Panc1 (cell line): ENCODE measurements around the gene ZRANB3. TPM values are rescaled to one million over a fixed set of nuclear protein-coding genes. Genes with fewer than 3 reads are reported as not detected.

Source experiments
- ATAC-seq: fragments of 200-7000 bp; cut with Tn5 transposase; 2 replicates; pipeline ENCODE4 v1.9.1; 2020; ENCODE audit warnings: mild to moderate bottlenecking, moderate library complexity
- BruUV-seq: library from RNA; stranded (reverse); fragments of 400-500 nt; replicated peaks from 2 replicates; lab custom pipeline; 2021; lab: Mats Ljungman, UMichigan
- CTCF ChIA-PET: fragments of 300-600 bp; sonication (Branson Sonifier 250); formaldehyde crosslinking; loops from one replicate; lab custom pipeline; 2022; ENCODE audit warnings: antibody characterized with exemption; lab: Charles Lee
- POLR2A ChIA-PET: fragments of 300-600 bp; sonication (Branson Sonifier 250); formaldehyde crosslinking; loops from one replicate; lab custom pipeline; 2022; ENCODE audit warnings: antibody characterized with exemption; lab: Charles Lee
- DNase-seq: peaks from one replicate; pipeline ENCODE4 v3.0.0-alpha.2; 2010; ENCODE audit warnings: low read depth, low spot score
- H3K27ac ChIP-seq: 2 replicates; pipeline ENCODE4 v1.5.1; 2011; ENCODE audit warnings: mild to moderate bottlenecking, low read length, inconsistent platforms
- H3K27me3 ChIP-seq: fragments of 200-500 bp; sonication (Bioruptor generic); 2 replicates; pipeline ENCODE4 v1.6.0; 2014; ENCODE audit warnings: low read length, inconsistent platforms; ENCODE audit not compliant: control insufficient read depth, insufficient read depth
- H3K36me3 ChIP-seq: fragments of 200-500 bp; sonication (Bioruptor generic); 2 replicates; pipeline ENCODE4 v1.5.1; 2014; ENCODE audit warnings: inconsistent platforms, mild to moderate bottlenecking, low read length, moderate library complexity; ENCODE audit not compliant: control insufficient read depth, insufficient read depth
- H3K4me1 ChIP-seq: 2 replicates; pipeline ENCODE4 v1.5.1; 2011; ENCODE audit warnings: inconsistent platforms, mild to moderate bottlenecking, low read length, moderate library complexity; ENCODE audit not compliant: control insufficient read depth, insufficient read depth
- H3K4me3 ChIP-seq, 2 experiments: 2 replicates each; pipeline ENCODE4 v1.5.1; 2011 to 2012; ENCODE audit warnings: low read depth in 2 of 2, low read length in 2 of 2, mild to moderate bottlenecking in 2 of 2, inconsistent platforms in 1 of 2, moderate library complexity in 1 of 2
- H3K9me3 ChIP-seq: fragments of 200-500 bp; sonication (Bioruptor generic); 2 replicates; pipeline ENCODE4 v1.5.1; 2014; ENCODE audit warnings: low read depth, mild to moderate bottlenecking, inconsistent platforms, low read length, moderate library complexity; ENCODE audit not compliant: control insufficient read depth, insufficient read depth
- POLR2AphosphoS5 ChIP-seq: IDR thresholded peaks from 2 replicates; pipeline ENCODE4 v1.6.1; 2012; ENCODE audit warnings: mild to moderate bottlenecking, low read depth, low read length, moderate library complexity
- SIN3A ChIP-seq: IDR thresholded peaks from 2 replicates; pipeline ENCODE4 v1.6.1; 2012; ENCODE audit warnings: low read depth, mild to moderate bottlenecking, low read length, moderate library complexity, borderline replicate concordance; ENCODE audit not compliant: insufficient read depth
- TCF7L2 ChIP-seq: IDR thresholded peaks from 2 replicates; pipeline ENCODE4 v1.6.1; 2011; ENCODE audit warnings: mild to moderate bottlenecking, low read depth, low read length, inconsistent platforms
- in situ Hi-C: cut with HindIII; loops from 2 replicates; pipeline ENCODE4 v1.10.0; 2016; ENCODE audit warnings: low sequenced_read_pairs, low pct_unique_long_range_greater_than_20kb
- intact Hi-C: fragments of 100-400 bp; cut with micrococcal nuclease; formaldehyde crosslinking; loops from one replicate; pipeline ENCODE4 v1.10.0; 2022; ENCODE audit not compliant: unreplicated experiment
- total RNA-seq: library from RNA; stranded (reverse); gene quantifications from one replicate; pipeline ENCODE4 v1.2.1, GENCODE V29; 2021; ENCODE audit not compliant: unreplicated experiment
- TF ChIP-seq, protein P1 (sequence below): fragments of 450-650 bp; IDR thresholded peaks from 2 replicates; pipeline ENCODE4 v1.5.1; 2017; ENCODE audit warnings: mild to moderate bottlenecking
- TF ChIP-seq, protein P2 (sequence below), 2 experiments: IDR thresholded peaks; 2 replicates each; pipeline ENCODE4 v1.6.1; 2011 to 2012; ENCODE audit warnings: low read depth in 2 of 2, control low read depth in 1 of 2, low read length in 1 of 2, mild to moderate bottlenecking in 1 of 2, moderate library complexity in 1 of 2; ENCODE audit not compliant: insufficient read depth in 1 of 2

ZRANB3 gene
- total RNA-seq, 1 experiment from 2014 or later = 11.7 TPM

DNA sequence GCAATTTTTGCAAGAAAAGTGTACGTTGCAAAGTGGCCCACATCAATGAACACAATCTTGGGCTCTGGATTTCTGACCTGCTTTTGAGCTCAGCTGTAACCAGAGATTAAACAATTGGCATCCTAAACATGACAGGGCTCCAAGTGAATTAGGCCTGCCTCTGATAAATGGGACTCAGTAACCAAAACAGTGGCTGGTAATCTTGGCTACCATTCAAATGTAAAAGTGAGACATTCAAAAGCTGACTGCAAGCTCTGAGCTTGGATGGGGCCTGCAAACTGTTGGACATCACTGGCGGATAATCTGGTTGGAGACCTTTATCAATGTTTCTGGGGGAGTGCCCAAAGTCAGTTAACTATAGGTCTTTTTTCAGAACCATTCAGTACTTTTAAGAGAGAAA, 318.3 kb downstream of the ZRANB3 start:
- no peak for ATAC-seq

DNA sequence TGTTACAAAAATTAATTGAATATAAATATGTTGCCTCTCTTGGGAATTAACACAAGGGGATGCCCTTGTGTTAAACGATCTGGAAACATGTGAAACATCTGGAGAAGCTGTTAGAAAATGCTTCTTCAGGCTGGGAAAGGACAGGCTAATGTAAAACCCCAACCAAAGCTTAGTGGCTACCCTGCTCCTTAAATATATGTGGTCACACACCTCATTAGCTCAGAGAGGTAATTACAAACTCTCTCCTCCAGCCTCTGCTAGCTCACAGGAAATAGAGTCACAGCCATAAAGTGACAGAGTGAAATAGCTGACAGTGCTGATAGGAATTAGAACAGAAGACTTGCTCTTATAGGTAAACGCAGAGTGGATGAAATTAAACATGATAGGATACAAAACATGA, 323.0 kb downstream of the ZRANB3 start:
- TF ChIP-seq TCF7L2 = no peak
- TF ChIP-seq, protein P1, sequence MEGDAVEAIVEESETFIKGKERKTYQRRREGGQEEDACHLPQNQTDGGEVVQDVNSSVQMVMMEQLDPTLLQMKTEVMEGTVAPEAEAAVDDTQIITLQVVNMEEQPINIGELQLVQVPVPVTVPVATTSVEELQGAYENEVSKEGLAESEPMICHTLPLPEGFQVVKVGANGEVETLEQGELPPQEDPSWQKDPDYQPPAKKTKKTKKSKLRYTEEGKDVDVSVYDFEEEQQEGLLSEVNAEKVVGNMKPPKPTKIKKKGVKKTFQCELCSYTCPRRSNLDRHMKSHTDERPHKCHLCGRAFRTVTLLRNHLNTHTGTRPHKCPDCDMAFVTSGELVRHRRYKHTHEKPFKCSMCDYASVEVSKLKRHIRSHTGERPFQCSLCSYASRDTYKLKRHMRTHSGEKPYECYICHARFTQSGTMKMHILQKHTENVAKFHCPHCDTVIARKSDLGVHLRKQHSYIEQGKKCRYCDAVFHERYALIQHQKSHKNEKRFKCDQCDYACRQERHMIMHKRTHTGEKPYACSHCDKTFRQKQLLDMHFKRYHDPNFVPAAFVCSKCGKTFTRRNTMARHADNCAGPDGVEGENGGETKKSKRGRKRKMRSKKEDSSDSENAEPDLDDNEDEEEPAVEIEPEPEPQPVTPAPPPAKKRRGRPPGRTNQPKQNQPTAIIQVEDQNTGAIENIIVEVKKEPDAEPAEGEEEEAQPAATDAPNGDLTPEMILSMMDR = peak; percentile 15; the same call in 1 of the 2 replicates
- H3K27ac ChIP-seq = no peak overlapping the region
- no peaks in the 10 kb centered on the region for H3K9me3 ChIP-seq
- in situ Hi-C loops (no loop called here), intact Hi-C loops (no loop called here)
- BruUV-seq = no TSS peak
- ChIA-PET POLR2A (no interaction called here), CTCF (no interaction called here)
- no peaks in the 10 kb centered on the region for H3K36me3 ChIP-seq
- H3K4me1 ChIP-seq = no peaks in the 10 kb centered on the region
- no peaks in the 10 kb centered on the region for H3K27me3 ChIP-seq
- DNase-seq (no peak), ATAC-seq (no peak)
- no peak overlapping the region for H3K4me3 ChIP-seq

More for the DNA sequence above, 318.3 kb downstream of the ZRANB3 start:
- no peak for DNase-seq
- in situ Hi-C loops (no loop called here), intact Hi-C loops (no loop called here)
- TF ChIP-seq, protein P1 = no peak
- TF ChIP-seq SIN3A (no peak), POLR2AphosphoS5 (no peak), TCF7L2 (no peak)
- TF ChIP-seq, protein P2, sequence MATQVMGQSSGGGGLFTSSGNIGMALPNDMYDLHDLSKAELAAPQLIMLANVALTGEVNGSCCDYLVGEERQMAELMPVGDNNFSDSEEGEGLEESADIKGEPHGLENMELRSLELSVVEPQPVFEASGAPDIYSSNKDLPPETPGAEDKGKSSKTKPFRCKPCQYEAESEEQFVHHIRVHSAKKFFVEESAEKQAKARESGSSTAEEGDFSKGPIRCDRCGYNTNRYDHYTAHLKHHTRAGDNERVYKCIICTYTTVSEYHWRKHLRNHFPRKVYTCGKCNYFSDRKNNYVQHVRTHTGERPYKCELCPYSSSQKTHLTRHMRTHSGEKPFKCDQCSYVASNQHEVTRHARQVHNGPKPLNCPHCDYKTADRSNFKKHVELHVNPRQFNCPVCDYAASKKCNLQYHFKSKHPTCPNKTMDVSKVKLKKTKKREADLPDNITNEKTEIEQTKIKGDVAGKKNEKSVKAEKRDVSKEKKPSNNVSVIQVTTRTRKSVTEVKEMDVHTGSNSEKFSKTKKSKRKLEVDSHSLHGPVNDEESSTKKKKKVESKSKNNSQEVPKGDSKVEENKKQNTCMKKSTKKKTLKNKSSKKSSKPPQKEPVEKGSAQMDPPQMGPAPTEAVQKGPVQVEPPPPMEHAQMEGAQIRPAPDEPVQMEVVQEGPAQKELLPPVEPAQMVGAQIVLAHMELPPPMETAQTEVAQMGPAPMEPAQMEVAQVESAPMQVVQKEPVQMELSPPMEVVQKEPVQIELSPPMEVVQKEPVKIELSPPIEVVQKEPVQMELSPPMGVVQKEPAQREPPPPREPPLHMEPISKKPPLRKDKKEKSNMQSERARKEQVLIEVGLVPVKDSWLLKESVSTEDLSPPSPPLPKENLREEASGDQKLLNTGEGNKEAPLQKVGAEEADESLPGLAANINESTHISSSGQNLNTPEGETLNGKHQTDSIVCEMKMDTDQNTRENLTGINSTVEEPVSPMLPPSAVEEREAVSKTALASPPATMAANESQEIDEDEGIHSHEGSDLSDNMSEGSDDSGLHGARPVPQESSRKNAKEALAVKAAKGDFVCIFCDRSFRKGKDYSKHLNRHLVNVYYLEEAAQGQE (IDR thresholded peaks at IDR 0.05; ENCODE audit: insufficient read depth in 1 of 2, low read depth in 2 of 2, low read length in 1 of 2) = no peak
- BruUV-seq = no TSS peak
- H3K36me3 ChIP-seq = no peaks in the 10 kb centered on the region
- H3K4me3 ChIP-seq = no peak overlapping the region
- no peaks in the 10 kb centered on the region for H3K4me1 ChIP-seq
- POLR2A ChIA-PET = no interaction called here
- no peak overlapping the region for H3K27ac ChIP-seq
- CTCF ChIA-PET = no interaction called here
- no peaks in the 10 kb centered on the region for H3K9me3 ChIP-seq
- H3K27me3 ChIP-seq = no peaks in the 10 kb centered on the region
